GM18861 (cell line): ENCODE results near the gene CLP1.
A peak's percentile ranks its signal among the peaks of the same experiment; 100 is the strongest.
"Not testable (repeated sequence)": the region's sequence is repeated elsewhere in the genome, so short reads cannot be mapped to it uniquely, and the experiment has no call there.

Source experiments
- ATAC-seq: cut with Tn5 transposase; IDR thresholded peaks from one replicate; pipeline ENCODE4 v1.9.1; 2021; ENCODE audit not compliant: unreplicated experiment

Gene CLP1

DNA sequence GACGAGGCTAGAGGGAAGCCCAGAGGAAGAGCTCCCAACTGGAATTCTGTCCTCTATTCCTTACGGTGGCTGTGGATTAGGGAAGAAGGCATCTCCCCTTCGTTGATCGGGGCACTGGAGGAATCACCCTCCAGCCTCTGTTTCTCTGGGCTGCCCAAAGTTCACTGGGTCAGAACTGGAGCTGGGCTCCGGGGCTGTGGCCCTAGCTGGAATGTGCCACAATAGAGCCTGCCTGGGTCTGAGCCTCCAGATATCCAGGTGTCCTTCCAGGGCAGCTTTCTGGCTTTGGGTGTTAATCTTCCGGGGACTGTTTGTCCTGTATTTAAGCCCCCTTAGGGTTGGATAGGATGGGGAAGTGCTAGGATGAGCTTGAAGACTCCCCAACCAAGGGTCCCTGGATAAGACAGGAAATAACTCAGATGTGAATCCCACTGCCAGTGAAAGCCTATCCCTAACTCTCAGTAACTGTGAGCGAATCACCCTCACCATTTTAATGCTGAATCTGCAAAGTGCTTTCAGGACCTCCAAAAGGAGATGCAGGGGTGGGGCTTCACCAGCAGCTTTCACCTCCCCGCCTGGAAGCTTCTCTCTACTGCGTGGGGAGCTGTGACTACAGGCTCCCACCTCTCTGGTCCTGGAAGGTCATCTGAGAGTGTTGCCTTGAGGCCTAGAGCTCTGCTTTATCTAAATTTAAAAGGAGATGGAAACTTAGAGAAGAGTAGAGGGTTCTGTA is 17.3 kb upstream of the CLP1 start:
- ATAC-seq: no peak

- ATAC-seq: peak; percentile 50
Observed at GRCh38 chr11:57641011-57641807, 16.4 kb upstream of the CLP1 start.

- no peak for ATAC-seq
Observed at GRCh38 chr11:57643802-57644201, 13.8 kb upstream of the CLP1 start.

GRCh38 chr11:57644748-57645688 is 12.5 kb upstream of the CLP1 start:
- ATAC-seq: no peak

DNA sequence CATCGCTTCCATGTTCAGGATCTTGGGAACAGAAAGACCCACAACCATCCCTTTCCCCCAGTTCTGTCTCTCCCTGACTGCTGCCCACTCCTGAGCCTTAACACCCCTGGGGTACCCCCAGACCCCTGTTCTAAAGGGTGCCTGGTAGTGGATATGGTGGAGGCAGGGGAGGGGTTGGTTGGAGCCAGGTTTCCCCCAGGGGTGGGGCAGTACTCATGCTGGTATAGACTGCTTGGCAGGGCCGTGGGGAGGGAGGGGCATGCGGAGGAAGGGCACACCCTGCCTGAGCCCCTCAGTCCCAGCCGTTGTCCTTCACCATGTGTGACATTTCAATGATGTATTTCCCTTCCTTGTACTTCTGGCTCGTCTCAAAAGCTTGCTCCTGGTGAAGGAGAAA is 11.9 kb upstream of the CLP1 start:
- ATAC-seq: no peak

GRCh38 chr11:57646194-57646798 is 11.3 kb upstream of the CLP1 start:
- no peak for ATAC-seq

GRCh38 chr11:57646799-57647303 is 10.7 kb upstream of the CLP1 start:
- no peak for ATAC-seq

GRCh38 chr11:57647372-57647771 is 10.2 kb upstream of the CLP1 start:
- ATAC-seq: no peak

DNA sequence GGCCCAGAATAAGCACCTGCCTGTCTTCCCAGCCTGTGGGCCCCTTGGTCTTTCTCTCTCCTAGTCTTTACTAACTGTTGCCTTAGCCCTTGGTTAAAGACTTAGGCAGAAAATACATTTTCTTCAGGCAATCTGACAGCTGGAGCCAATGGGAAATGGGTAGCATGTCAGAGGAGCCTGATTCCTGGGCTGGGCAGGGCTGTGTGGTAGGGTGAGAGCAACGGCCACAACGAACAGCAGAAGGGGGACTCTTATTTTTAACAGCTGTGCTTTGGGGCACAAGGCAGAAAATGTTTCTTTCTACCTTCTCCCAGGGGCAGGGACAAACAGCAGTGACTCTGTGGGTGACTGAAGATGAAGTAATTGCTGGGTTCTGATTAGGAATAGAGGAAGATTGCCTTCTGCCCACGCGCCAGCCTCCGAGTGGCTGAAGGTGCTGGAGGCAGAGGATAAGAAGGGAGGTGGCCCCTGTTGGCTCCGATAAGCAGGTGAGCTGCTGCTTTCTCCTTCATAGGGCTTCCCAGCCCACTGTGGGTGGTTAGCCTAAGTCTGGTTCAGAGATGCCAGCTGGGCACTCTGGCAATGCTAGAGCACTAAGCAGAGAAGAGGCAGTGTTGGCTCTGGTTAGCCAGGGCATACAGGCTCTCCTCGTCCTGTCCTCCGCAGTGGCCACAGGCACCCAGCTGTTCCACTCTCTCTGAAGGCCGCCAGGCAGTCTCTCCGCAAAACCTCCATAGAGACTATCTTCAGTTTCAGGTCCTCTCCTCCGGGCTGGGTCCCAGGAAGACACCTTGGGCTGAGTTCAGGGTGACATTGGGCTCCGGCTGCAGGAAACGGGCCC is 9.4 kb upstream of the CLP1 start:
- no peak for ATAC-seq

DNA sequence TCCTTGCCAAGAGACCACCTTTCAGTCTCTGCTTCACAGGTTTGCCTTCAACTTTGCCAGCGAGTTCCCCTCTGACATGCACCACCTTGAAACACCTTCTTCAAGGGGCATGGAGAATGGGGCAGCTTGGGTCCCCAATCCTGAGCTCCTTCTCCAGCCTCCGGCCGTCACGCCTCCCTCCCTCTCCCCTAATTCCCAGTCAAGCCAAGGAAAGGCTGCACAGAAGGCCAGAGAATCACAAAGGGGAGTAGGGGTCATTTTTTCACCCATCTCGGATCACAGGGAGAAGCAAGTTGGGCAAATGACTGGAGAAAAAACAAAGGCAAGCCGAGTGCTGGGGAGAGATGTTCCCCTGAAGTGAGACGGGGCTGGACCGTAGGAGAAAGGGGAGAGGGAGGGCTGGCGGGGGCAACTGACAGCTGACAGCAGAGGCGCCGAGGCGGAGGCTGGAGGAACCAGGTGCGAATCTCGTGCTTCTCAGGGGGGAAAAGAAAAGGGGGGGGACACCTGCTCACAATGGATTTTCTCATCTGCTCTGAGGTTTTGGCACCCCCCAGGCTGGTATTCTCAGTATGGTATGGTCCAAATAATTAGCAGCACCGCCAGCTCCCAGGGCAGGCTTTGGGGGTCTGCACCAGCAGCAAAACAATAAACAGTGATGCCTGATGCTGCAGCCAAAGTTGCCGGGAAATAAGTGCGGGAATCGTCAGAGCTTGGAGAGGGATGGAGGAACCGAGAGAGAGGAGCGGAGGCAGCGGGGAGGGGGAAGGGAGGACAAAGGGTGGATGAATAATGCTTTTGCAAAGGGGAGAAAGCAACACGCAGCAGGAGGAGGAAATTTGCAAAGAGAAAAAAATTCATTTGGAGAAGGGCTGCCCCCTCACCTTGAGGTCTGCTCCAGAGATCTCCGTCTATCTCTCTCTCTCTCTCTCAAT is 8.5 kb upstream of the CLP1 start:
- ATAC-seq: no peak

DNA sequence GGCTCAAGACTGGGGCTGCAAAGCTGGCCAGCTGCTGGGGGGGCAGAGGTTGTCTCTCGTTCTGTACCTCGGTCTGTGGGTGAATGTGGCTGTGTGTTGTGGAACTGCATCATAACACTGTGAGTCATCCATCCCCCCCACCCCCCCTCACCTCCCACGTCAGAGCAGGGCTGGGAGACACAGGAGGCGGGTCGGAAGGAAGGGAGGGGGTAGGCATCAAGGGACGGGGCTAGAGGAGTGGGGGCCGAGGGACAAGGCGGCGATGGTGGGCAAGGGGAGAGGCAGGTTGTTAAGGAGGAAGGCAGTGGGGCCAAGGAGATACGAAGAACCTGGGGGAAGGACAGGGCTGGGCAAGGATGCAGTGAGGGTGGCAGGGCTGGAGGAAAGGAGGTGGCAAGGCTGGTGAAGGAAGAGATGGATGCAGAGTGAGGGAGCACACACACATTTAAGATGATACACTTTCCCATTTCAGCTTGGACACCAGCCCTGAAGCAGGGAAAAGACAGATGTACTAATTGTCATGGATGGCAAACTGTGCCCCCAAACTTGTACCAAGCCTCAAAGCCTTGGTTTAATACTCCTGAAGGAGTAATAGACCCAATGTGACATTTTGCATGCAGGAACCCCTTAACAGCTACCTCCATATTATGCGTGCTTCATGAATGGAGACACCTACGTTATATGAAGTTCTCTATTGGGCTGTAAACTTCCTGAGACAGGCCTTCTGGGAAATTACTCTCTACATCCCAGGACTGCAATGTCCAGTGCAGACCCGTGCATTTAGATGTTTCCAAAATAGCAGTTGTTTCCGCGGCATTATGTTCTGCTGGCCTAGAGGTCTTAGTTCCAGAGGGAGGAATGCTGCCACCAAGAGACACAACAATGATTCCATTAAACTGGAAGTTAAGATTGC is 7.5 kb upstream of the CLP1 start, which contains the start of gene YPEL4:
Gene YPEL4 (minus strand): TSS at position 87 of the 913 bp plus-strand sequence. CDS start 2,805 bp downstream, outside the sequence.
- no peak for ATAC-seq

DNA sequence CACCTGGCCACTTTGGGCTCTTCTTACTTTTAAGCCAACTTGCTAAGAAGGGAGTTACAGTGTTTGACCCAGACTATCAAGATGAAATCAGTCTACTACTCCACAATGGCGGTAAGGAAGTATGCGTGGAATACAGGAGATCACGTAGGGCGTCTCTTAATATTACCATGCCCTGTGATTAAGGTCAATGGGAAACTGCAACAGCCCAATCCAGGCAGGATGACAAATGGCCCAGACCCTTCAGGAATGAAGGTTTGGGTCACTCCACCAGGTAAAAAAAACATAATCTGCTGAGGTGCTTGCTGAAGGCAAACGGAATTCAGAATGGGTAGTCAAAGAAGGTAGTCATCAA is 6.8 kb upstream of the CLP1 start:
- no peak for ATAC-seq

- ATAC-seq: no peak
Observed at GRCh38 chr11:57651408-57651807, 6.2 kb upstream of the CLP1 start.

DNA sequence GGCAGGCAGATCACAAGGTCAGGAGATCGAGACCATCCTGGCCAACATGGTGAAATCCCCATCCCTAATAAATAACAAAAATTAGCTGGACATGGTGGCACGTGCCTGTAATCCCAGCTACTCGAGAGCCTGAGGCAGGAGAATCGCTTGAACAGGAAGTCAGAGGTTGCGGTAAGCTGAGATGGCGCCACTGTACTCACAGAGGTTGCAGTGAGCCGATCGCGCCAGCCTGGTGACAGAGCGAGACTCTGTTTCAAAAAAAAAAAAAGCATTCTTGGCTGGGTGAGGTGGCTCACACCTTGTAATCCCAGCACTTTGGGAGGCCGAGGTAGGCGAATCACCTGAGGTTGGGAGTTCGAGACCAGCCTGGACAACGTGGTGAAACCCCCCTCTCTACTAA is 5.3 kb upstream of the CLP1 start:
- ATAC-seq: not testable (repeated sequence)

GRCh38 chr11:57652662-57653061 is 4.9 kb upstream of the CLP1 start:
- no peak for ATAC-seq

GRCh38 chr11:57653163-57653562 is 4.4 kb upstream of the CLP1 start:
- ATAC-seq: no peak

- no peak for ATAC-seq
Observed at GRCh38 chr11:57656885-57657193, 723 bp upstream of the CLP1 start.

DNA sequence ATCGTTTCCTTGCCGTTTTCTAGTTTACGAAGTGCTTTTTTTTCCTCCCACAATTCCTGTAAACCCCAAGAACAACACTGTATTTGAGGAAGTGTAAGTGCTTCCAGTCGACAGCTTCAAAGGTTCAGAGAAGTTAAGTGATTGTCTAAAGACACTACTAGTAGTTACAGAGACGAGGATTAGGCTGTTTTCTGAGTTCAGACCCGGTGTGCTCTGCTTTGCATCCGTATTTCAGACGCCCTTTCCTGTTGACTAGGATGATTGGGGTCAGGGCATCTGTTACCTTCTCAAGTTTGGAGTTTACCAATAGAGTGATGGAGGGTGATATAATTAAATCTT is 430 bp downstream of the CLP1 start:
- no peak for ATAC-seq
